EL (cell line): ENCODE measurements around the gene LIF.
"Not testable (repeated sequence)": the region's sequence is repeated elsewhere in the genome, so short reads cannot be mapped to it uniquely, and the experiment has no call there.

Source experiments
- DNase-seq: peaks from one replicate; pipeline ENCODE4 v3.0.0-alpha.2; 2016

LIF gene

GRCh38 chr22:30205281-30206115, 41.1 kb downstream of the LIF start:
- peak; percentile 98 for DNase-seq

- peak; percentile 78 for DNase-seq
Measured at GRCh38 chr22:30204742-30205111, 41.8 kb downstream of the LIF start.

GRCh38 chr22:30204015-30204741, 42.4 kb downstream of the LIF start:
- no peak for DNase-seq

GRCh38 chr22:30202531-30203006, 44.0 kb downstream of the LIF start:
- DNase-seq, result no peak

DNA sequence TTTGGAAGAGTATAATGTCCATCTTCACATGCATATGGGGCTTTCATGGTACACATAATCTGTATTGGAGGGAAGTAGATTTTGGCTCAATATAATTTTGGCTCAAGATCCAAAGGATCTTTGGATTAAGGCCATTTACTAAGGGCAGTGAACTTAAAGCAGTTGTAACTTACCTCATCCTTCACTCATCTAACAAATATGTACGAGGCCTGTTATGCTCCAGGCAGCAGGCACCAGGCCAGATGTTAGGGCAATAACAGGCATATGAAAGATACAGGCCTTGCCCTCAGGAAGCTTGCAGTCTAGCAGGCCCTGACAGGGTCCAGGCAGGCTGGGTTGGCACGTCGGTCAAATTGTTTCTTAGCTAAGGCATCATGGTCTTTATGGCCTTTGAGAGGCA, 44.6 kb downstream of the LIF start:
- peak; percentile 80 for DNase-seq

DNA sequence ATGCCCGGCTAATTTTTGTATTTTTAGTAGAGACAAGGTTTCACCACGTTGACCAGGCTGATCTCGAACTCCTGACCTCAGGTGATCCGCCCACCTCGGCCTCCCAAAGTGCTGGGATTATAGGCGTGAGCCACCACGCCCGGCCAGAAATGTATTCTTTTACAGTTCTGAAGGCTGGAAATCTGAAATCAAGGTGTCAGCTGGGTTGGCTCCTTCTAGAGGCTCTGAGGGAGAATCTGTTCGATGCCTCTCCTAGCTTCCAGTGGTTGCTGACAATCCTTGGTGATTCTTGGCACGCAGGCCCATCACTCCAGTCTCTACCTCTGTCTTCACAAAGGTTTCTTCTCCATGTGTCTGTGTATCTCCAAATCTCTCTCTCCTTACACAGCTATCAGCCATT, 45.7 kb downstream of the LIF start:
- DNase-seq, result not testable (repeated sequence)

DNA sequence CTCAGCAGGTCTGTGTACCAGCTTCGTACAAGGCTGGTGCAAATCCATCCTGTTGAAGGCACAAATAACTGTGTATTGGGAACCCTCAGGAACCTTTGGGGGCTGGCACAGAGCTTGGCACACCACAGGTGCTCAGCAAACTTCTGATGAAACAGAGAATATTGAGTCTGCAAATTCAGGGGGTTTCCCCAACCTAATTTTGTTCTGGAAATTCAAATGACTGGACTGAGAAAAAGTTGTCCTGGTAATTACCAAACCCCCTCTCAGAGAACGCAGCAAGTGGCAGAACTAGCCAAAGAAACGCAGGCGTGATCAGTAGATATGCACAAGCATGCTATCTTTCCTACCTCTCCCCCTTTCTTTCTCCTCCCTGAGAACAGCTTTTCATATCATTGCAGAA, 47.6 kb downstream of the LIF start:
- no peak for DNase-seq

DNA sequence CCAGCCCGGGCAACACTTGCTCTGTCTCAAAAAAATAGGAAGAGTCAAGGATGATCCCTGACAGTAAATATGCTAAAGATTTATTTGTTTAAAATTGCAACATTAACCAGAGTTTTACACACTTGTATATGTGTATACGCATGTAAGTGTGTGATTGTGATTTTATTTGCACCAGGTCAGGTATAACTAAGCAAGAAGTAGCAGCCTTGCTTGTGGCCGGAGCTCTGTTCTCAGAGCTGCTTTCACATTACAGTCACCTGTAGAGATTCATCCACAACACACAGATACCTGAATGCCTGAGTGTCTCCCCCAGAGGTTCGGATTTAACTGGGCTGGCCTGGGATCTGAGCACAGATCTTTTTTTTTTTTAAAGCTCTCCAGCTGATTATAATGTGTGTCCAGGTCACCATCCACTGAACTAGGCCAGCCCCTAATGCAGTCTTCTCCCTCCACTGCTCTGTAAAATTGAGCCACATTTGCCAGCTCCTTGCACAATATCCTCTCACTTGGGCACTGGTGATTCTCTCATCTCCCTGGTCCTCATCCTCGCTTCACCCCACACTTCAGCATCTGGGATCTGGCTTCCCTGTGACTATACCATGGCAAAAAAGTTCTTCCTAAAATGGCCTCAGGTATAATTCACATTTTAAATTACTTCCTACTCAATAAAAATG, 48.3 kb downstream of the LIF start:
- no peak for DNase-seq

DNA sequence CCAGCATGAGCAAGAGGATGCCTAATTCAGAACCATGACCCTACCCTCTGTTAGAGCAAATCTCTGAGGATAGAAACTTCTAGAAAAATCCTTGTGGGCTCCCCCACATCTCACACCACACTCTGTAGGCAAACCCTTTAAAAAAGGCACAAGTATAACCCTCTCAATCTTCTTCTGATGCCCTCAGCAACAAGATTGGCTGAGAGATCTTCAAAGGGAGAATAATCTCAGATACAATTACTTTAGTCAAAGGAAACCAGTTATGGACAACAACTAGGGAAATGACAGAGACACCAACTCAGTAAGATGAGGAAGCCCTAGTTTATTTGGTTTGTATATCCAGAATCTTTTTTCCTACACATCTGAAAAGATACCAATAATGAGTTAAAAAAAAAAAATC, 49.2 kb downstream of the LIF start:
- no peak for DNase-seq

DNA sequence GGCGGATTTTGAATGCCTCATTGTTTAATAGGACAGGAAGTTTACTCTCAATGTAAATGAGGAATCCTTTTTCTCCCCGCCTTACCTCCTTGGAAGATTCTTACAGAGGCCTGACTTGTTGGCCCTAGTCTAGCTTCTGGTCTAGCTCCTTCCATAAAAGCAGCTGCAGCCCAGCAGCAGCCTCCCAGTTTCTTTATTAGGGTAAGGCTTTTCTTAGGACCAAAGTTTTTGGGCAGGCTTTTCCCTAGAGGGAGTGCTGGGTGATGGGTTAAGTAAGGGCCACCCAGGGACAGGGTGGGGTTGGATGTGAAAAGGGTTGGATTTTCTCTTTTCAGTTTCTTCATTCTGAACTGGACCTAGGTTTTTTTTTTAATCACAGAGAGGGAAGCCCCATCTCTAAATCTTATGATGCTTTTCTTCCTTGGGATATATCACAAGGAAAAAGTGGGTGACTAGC, 49.7 kb downstream of the LIF start:
- DNase-seq, result no peak

GRCh38 chr22:30196141-30196879, 50.2 kb downstream of the LIF start:
- peak; percentile 100 for DNase-seq

DNA sequence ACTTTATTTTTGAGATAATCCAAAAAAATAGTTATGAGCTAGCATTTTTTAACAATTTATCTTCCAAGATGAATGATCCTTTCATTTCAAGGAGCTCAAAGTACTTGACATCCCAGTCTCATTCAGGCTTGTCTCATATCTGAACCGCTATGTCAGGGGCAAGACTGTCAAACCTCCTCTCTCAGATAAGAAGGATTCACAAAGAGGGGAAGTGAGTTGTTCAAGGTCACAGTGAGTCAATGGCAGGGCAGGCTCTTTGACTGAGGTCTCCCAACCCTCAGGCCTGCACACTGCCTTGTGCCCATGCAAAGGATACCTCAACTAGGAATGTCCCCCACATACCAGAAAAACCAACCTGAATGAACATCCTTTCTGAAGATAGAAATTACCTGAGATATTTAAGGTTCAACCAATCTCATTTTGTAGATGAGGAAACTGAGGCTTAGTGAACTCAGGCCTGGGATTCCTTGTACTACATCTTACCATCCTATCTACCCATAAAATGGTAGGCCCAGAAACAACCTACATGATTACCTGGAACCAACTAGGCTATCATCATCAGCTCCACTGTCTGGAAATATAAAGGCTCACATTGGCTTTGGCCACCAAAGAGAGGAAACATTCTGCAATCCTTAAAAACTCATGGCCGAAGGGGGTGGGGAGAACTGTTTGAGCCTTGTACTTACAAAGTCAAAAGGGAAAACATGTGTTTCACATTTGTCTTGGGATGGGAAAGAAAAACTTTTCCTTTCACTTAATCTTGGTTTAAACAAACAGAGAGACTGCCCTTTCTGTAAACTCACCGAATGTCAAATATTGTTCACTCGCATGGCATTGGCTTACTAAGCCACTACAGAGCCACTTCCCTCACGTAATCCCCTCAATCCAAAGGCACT, 51.1 kb downstream of the LIF start:
- DNase-seq, result peak; percentile 59

DNA sequence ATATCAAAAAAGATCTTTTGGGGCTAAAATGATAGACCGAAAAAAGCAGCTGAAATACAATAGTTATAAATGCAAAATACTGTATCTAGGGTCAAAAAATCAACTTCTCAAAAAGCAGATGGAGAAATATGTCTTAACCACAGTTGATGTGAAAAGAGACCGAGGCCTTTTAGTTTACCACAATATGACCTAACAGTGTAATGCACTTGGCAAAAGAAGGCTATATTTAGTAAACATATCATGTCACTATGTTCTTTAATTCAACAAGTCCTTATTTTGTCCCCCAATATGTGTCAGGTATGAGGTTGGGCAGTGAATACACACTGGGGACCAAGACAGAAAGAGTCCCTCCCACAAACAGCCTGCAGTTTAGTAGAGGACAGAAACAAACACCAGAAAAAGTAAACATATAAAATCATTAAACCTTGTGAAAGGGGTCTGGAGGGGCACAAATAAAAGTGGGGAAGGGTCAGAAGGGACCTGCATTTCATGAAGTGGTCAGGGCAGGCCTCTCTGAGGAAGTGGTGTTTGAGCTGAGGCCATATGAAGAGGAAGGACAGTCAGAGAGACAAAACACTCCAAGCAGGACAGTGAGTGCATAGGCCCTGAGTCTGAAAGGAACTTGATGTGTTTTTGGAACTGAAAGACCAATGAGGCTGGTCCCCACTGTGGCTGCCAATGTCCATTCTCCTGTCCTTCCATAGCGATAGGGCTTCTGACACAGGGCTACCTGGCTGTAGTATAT, 53.4 kb downstream of the LIF start:
- DNase-seq, result no peak

DNA sequence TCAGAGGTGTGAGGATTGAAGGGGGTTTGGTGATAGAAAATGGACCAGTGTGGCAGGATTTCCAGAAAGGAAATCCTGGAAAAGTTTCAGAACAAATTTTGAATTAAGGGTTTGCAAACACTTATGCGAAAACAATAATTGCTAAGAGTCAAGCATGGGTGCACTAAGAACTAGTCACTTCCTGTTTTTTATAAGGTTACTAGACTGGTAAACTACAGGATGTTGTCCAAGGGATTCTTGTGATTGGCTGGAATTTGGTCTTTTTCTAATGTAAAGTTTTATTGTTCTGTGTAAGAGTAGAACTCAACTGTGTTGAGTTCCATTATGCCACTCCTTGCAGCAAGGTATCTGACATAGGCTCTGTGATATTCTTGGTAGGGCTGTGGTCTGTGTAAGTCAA, 54.1 kb downstream of the LIF start:
- no peak for DNase-seq

DNA sequence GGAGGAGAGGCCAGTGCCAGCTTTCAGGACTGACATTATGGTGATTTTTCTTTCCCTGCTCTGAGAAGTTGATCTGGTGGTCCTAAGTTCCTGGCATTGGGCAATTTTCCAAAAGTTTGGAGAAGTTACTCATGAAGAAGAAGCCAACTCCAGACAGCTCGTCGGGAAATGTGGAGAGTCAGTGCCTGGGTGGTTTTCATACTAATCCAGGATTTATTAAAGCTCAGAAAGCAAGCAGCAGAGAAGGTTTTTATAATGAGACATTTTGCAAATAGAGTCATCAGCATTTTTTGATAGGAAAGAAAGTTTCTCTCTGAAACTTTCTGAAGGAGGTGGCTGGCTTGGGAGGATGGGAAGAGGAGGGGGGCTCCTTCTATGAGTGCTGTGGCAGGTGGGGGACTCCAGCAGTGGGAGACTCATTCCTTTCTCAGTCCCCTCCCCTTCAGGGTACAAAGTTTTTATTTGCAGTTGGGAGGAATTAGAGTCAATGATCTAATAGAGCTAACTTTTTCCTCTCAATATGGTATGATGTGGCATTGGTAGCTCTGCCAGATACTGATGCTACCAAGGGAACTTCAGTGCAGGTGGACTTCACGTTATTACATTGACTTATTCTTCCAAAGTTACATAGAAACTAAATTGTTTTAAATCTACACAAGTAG, 55.4 kb downstream of the LIF start:
- DNase-seq, result no peak

GRCh38 chr22:30190574-30190973, 56.0 kb downstream of the LIF start:
- no peak for DNase-seq
